Body of pancreas (tissue), 4 donors: ENCODE measurements around the gene ELAVL4. TPM values are rescaled to one million over a fixed set of nuclear protein-coding genes. Genes with fewer than 3 reads are reported as not detected.
A peak's percentile ranks its signal among the peaks of the same experiment; 100 is the strongest.

Experiments used
- ATAC-seq: fragments of 150-250 bp; one replicate; pipeline ENCODE4 v1.9.1; 2016
- DNase-seq, 4 donors: peaks; one replicate each; pipeline ENCODE4 v3.0.0-alpha.2; 2019
- H3K27ac ChIP-seq, 4 donors: fragments of 200-600 bp; sonication (generic); 1 replicate in 3 of 4; 2 replicates in 1 of 4; pipeline versions ENCODE4 v1.5.1 to v1.6.1; 2016 to 2019; ENCODE audit warnings: mild to moderate bottlenecking in 1 of 4, mixed read lengths in 1 of 4, moderate library complexity in 1 of 4
- H3K27me3 ChIP-seq, 2 donors: fragments of 200-600 bp; sonication (generic); one replicate each; pipeline ENCODE4 v1.6.0; 2016; ENCODE audit warnings: mild to moderate bottlenecking in 1 of 2
- H3K36me3 ChIP-seq, 2 donors: fragments of 200-600 bp; sonication (generic); replicated peaks in 1 of 2; 2 replicates each; pipeline ENCODE4 v1.5.1; 2016; ENCODE audit warnings: low read depth in 2 of 2; ENCODE audit not compliant: insufficient read depth in 1 of 2
- H3K4me1 ChIP-seq: fragments of 200-600 bp; sonication (generic); one replicate; pipeline ENCODE4 v1.6.0; 2016
- H3K4me3 ChIP-seq, 2 donors: fragments of 200-600 bp; sonication (generic); 1 replicate in 1 of 2; 2 replicates in 1 of 2; pipeline ENCODE4 v1.5.1; 2016 to 2019
- H3K9me3 ChIP-seq, 3 donors: fragments of 200-600 bp; sonication (generic); 1 replicate in 2 of 3; 2 replicates in 1 of 3; pipeline ENCODE4 v1.5.1; 2016
- CTCF ChIP-seq, 7 experiments: fragments of 450-650 bp in 4 of 7; fragments of 200-600 bp in 3 of 7; sonication (generic) in 3 of 7; IDR thresholded peaks; one replicate each; pipeline ENCODE4 v1.5.1; 2016 to 2019; ENCODE audit warnings: antibody characterized with exemption in 7 of 7
- POLR2A ChIP-seq, 3 donors: fragments of 450-650 bp; IDR thresholded peaks; one replicate each; pipeline ENCODE4 v1.6.1; 2016; ENCODE audit warnings: antibody characterized with exemption in 3 of 3, mild to moderate bottlenecking in 2 of 3
- WGBS, 2 donors: methylation state at CpG; one replicate each; pipeline ENCODE4 v1.1.5; 2017; 5-methylcytosine and 5-hydroxymethylcytosine counted together
- intact Hi-C: fragments of 100-400 bp; cut with DNase I; formaldehyde crosslinking; loops from one replicate; pipeline ENCODE4 v1.15.1; 2023
- total RNA-seq, 2 donors: library from RNA; depleted of rRNA; stranded (reverse); fragments of >200 nt; gene quantifications; one replicate each; pipeline ENCODE4 v1.1.0, GENCODE V29; 2016

The ELAVL4 gene
- total RNA-seq, 2 donors from 2014 or later, result 1.0 TPM; not detected in 1

DNA sequence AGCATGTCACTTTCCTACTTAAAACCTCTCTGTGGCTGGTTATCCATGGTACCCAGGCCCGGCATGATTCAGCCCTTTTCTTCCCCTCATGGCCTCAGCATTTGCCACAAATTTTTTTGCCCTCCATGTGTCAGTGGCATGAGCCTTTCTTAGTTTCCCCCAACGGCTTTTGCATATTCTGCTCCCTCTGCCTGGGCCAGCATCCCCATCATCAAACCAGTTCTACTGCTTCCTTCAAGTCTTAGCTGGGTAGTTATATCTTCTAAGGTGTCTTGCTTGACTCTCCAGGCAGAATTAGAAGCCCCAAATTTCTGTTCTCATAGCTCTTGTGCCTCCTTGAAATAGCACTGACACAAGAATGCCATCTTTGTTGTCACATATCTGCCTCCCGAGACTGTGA, 127.9 kb downstream of the ELAVL4 start:
- 56 to 64% methylated on average over 3 of the region's 3 CpGs for WGBS, 2 donors
- DNase-seq, result no peak
- no peak overlapping the region for H3K27ac ChIP-seq
- H3K36me3 ChIP-seq, result no peaks in the 10 kb centered on the region
- intact Hi-C loops, result no loop called here
- no peak overlapping the region for H3K4me3 ChIP-seq
- TF ChIP-seq POLR2A (IDR thresholded peaks at IDR 0.05) (no peak), CTCF (IDR thresholded peaks at IDR 0.05) (no peak)
- no peaks in the 10 kb centered on the region for H3K4me1 ChIP-seq
- no peaks in the 10 kb centered on the region for H3K27me3 ChIP-seq
- ATAC-seq, result no peak
- H3K9me3 ChIP-seq, result no peaks in the 10 kb centered on the region

GRCh38 chr1:50237056-50237455, 128.3 kb downstream of the ELAVL4 start:
- Histone ChIP-seq H3K27me3 (no peaks in the 10 kb centered on the region), H3K4me3 (no peak overlapping the region), H3K36me3 (no peaks in the 10 kb centered on the region), H3K4me1 (no peaks in the 10 kb centered on the region), H3K27ac (no peak overlapping the region), H3K9me3 (no peaks in the 10 kb centered on the region)
- ATAC-seq (no peak), DNase-seq (no peak)
- intact Hi-C loops, result no loop called here
- 66 to 71% methylated on average over 6 of the region's 6 CpGs for whole genome bisulfite sequencing, 2 donors
- no peak for TF ChIP-seq POLR2A (IDR thresholded peaks at IDR 0.05)
- TF ChIP-seq CTCF (IDR thresholded peaks at IDR 0.05), result no peak

DNA sequence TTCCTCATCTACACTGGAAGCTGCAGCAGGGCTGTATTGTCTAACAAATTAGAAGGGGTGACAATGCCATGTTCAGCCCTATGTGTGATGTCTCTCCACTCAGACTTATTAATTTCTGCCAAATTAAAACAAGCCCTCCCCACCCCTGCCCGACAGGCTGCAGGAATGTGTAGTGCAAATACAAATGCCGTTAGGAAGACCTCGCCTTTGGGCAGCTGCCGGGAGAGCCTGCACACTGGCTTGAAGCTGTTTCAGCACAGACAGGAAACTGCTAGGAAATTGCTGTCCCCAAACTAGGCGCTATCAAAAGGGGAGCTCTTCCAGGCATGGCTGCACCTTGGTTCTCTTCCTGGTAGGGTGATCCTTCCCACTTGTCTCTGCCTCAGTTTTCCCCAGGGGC, 135.2 kb downstream of the ELAVL4 start:
- H3K4me1 ChIP-seq, result no peaks in the 10 kb centered on the region
- intact Hi-C loops, result no loop called here
- H3K4me3 ChIP-seq, result no peak overlapping the region
- DNase-seq (no peak), ATAC-seq (no peak)
- H3K9me3 ChIP-seq, result no peaks in the 10 kb centered on the region
- WGBS, 2 donors, result 18 to 25% methylated on average over 4 to 5 of the region's 5 CpGs
- no peak for TF ChIP-seq CTCF (IDR thresholded peaks at IDR 0.05)
- no peaks in the 10 kb centered on the region for H3K36me3 ChIP-seq
- no peaks in the 10 kb centered on the region for H3K27me3 ChIP-seq
- H3K27ac ChIP-seq, result no peak overlapping the region

- TF ChIP-seq CTCF (IDR thresholded peaks at IDR 0.05), result no peak
- intact Hi-C loops, result no loop called here
- no peaks in the 10 kb centered on the region for H3K36me3 ChIP-seq
- WGBS, 2 donors, result 30 to 33% methylated on average over 1 of the region's 1 CpG
- H3K4me3 ChIP-seq, result no peak overlapping the region
- no peaks in the 10 kb centered on the region for H3K4me1 ChIP-seq
- ATAC-seq (no peak), DNase-seq (no peak)
- H3K9me3 ChIP-seq, result no peaks in the 10 kb centered on the region
- no peak overlapping the region for H3K27ac ChIP-seq
- no peaks in the 10 kb centered on the region for H3K27me3 ChIP-seq
Observed at GRCh38 chr1:50246869-50247268, 138.1 kb downstream of the ELAVL4 start.

GRCh38 chr1:50251702-50252101, 143.0 kb downstream of the ELAVL4 start:
- Histone ChIP-seq H3K9me3 (no peaks in the 10 kb centered on the region), H3K4me1 (no peaks in the 10 kb centered on the region), H3K4me3 (no peak overlapping the region), H3K27ac (no peak overlapping the region), H3K36me3 (no peaks in the 10 kb centered on the region), H3K27me3 (no peaks in the 10 kb centered on the region)
- no peak for ATAC-seq
- no peak for TF ChIP-seq CTCF (IDR thresholded peaks at IDR 0.05)
- TF ChIP-seq POLR2A (IDR thresholded peaks at IDR 0.05), result no peak
- intact Hi-C loops, result no loop called here
- 2% methylated on average over 13 of the region's 13 CpGs for WGBS, 2 donors
- DNase-seq, result peak in 2 of 4 donors; percentile 29 to 45
